OCI-LY3 (cell line): Measurements from ENCODE around the gene INTS1.

Experiments
- CTCF ChIP-seq: fragments of 200-600, 300-600 bp; sonication (generic); IDR thresholded peaks from 2 replicates; pipeline ENCODE4 v1.5.1; 2014; ENCODE audit warnings: antibody characterized with exemption, low read length, low read depth
- EZH2phosphoT487 ChIP-seq: fragments of 200-600 bp; shearing (Covaris generic); IDR thresholded peaks from 2 replicates; pipeline ENCODE4 v1.6.1; 2018; ENCODE audit warnings: antibody characterized with exemption, mixed run types, low read depth

DNA sequence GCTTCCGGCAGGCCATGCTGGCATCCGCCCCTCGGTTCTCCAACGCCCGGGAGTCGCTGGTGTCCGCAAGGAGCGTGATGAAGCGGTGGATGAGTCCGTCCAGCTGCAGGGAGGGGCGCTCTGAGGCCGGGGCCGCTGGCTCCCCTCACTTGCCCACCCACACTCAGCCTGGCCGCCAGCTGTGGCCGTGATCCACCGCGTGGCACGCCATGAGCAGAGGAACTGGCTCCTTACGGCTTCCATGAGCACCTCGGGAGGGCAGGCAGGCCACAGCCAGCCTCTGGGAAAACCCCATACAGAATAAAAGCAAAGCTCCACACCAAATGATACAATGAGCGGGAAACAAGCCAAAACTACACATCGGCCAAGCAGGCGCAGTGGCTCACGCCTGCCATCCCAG is 29.5 kb downstream of the INTS1 start:
- TF ChIP-seq CTCF (no peak), EZH2phosphoT487 (no peak)
